Stimulated activated naive B cell treated with anti-CD40 and anti-IgM and Interleukin-4, amounts not matched to agents 10 μg/mL and 1 μg/mL and 100 μg/mL, for 72 hours (primary cell): ENCODE results near the gene NLRC5.
"Not testable (repeated sequence)": the region's sequence is repeated elsewhere in the genome, so short reads cannot be mapped to it uniquely, and the experiment has no call there.

Source experiments
- ATAC-seq, 2 donors: fragments of 150-1000 bp; cut with Tn5 transposase; replicated peaks; 2 replicates each; pipeline ENCODE4 v1.10.0; 2021; ENCODE audit warnings: moderate library complexity in 1 of 2
- DNase-seq: peaks from one replicate; pipeline ENCODE4 v3.0.0; 2021
- H3K27ac Mint-ChIP-seq: one replicate; pipeline ENCODE4 v1.8.0; 2022; ENCODE audit warnings: mild to moderate bottlenecking, mixed read lengths
- H3K27me3 Mint-ChIP-seq, 2 donors: one replicate each; pipeline ENCODE4 v1.8.0; 2022; ENCODE audit warnings: mixed read lengths in 2 of 2
- H3K36me3 Mint-ChIP-seq, 2 donors: one replicate each; pipeline ENCODE4 v1.8.0; 2022; ENCODE audit warnings: mixed read lengths in 2 of 2, mild to moderate bottlenecking in 1 of 2
- H3K4me1 Mint-ChIP-seq, 2 donors: one replicate each; pipeline ENCODE4 v1.8.0; 2022; ENCODE audit warnings: mixed read lengths in 2 of 2, mild to moderate bottlenecking in 1 of 2
- H3K4me3 Mint-ChIP-seq, 2 donors: one replicate each; pipeline ENCODE4 v1.8.0; 2022; ENCODE audit warnings: mild to moderate bottlenecking in 2 of 2, mixed read lengths in 2 of 2, moderate library complexity in 1 of 2
- H3K9me3 Mint-ChIP-seq, 2 donors: one replicate each; pipeline ENCODE4 v1.8.0; 2022; ENCODE audit warnings: mixed read lengths in 2 of 2, mild to moderate bottlenecking in 1 of 2

NLRC5 gene

GRCh38 chr16:56969769-56970168, 19.6 kb upstream of the NLRC5 start:
- ATAC-seq (no peak), DNase-seq (no peak)
- peaks cover 48 to 95% of the 10 kb centered on the region in 2 donors for H3K4me1 Mint-ChIP-seq
- H3K9me3 Mint-ChIP-seq = peaks cover 0 to 1% of the 10 kb centered on the region in 2 donors
- H3K27me3 Mint-ChIP-seq = no peaks in the 10 kb centered on the region
- no peak overlapping the region for H3K27ac Mint-ChIP-seq
- H3K36me3 Mint-ChIP-seq = peaks cover 4 to 7% of the 10 kb centered on the region in 2 donors
- H3K4me3 Mint-ChIP-seq = no peak overlapping the region

DNA sequence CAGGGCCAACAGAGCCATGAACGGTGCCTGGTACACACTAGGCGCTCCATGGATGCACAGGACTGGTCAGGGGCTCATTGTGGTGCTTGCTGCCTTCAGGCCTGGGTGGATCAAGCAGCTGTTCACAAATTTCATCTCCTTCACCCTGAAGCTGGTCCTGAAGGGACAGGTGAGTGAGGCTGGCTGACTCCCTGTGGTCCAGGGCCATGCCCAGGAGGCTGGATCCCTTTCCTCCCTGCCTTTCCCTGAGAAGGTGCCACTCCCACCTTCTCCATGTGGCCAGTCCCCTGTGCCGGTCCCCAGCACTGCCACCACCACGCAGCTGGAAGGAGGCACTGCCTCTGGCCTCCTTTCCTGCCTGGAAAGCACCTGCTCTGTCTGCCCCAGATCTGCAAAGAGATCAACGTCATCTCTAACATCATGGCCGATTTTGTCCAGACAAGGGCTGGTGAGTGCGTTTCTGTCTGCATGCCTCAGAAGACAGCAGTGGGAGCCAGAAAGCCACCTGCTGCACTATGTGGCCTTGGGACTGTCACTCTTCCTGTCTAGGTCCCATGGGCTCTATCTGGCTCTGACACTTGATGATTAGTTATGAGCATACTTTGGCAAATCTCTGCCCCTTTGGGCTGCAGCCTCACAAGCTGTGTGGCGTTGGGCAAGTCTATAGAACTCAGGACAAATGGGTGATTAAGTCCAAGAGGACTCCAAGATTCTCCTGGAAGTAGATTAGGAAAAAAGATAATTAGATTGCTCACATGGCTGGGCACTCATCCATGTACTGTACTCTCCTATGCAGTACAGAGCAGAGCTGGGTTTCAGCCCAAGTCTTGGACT, 18.2 kb upstream of the NLRC5 start:
- Mint-ChIP-seq H3K9me3 (peaks cover 0 to 1% of the 10 kb centered on the region in 2 donors), H3K27me3 (no peaks in the 10 kb centered on the region), H3K4me1 (peaks cover 46 to 95% of the 10 kb centered on the region in 2 donors), H3K4me3 (peak overlapping the region; percentile 35 to 75), H3K27ac (peak overlapping the region; percentile 99), H3K36me3 (peaks cover 1 to 7% of the 10 kb centered on the region in 2 donors)
- DNase-seq = peak; percentile 77
- ATAC-seq = peak; percentile 95 to 96

- H3K27me3 Mint-ChIP-seq = no peaks in the 10 kb centered on the region
- H3K4me3 Mint-ChIP-seq = no peak overlapping the region
- H3K4me1 Mint-ChIP-seq = peaks cover 48 to 92% of the 10 kb centered on the region in 2 donors
- peaks cover 1 to 11% of the 10 kb centered on the region in 2 donors for H3K36me3 Mint-ChIP-seq
- H3K9me3 Mint-ChIP-seq = peaks cover 0 to 1% of the 10 kb centered on the region in 2 donors
- ATAC-seq (no peak), DNase-seq (no peak)
- H3K27ac Mint-ChIP-seq = peak overlapping the region; percentile 99
These were observed 17.7 kb upstream of the NLRC5 start for GRCh38 chr16:56971768-56972043.

- DNase-seq (no peak), ATAC-seq (no peak)
- no peaks in the 10 kb centered on the region for H3K27me3 Mint-ChIP-seq
- peak overlapping the region; percentile 83 for H3K27ac Mint-ChIP-seq
- no peak overlapping the region for H3K4me3 Mint-ChIP-seq
- peaks cover 0 to 1% of the 10 kb centered on the region in 2 donors for H3K9me3 Mint-ChIP-seq
- peaks cover 52 to 84% of the 10 kb centered on the region in 2 donors for H3K4me1 Mint-ChIP-seq
- peaks cover 1 to 16% of the 10 kb centered on the region in 2 donors for H3K36me3 Mint-ChIP-seq
These were observed 16.7 kb upstream of the NLRC5 start for GRCh38 chr16:56972403-56973293.

GRCh38 chr16:56973294-56973689, 16.1 kb upstream of the NLRC5 start:
- peaks cover 1 to 17% of the 10 kb centered on the region in 2 donors for H3K36me3 Mint-ChIP-seq
- no peak for ATAC-seq
- H3K9me3 Mint-ChIP-seq = peaks cover 0 to 1% of the 10 kb centered on the region in 2 donors
- H3K4me3 Mint-ChIP-seq = no peak overlapping the region
- no peaks in the 10 kb centered on the region for H3K27me3 Mint-ChIP-seq
- H3K27ac Mint-ChIP-seq = peak overlapping the region; percentile 83
- H3K4me1 Mint-ChIP-seq = peaks cover 52 to 86% of the 10 kb centered on the region in 2 donors
- no peak for DNase-seq

- H3K4me3 Mint-ChIP-seq = peak overlapping the region in 1 of 2 donors; percentile 3
- H3K27ac Mint-ChIP-seq = peak overlapping the region; percentile 33
- not testable (repeated sequence) for ATAC-seq, H3K27me3 Mint-ChIP-seq, DNase-seq, H3K9me3 Mint-ChIP-seq
- peaks cover 1 to 17% of the 10 kb centered on the region in 2 donors for H3K36me3 Mint-ChIP-seq
- H3K4me1 Mint-ChIP-seq = peaks cover 51 to 84% of the 10 kb centered on the region in 2 donors
These were observed 15.5 kb upstream of the NLRC5 start for GRCh38 chr16:56973899-56974298.

GRCh38 chr16:56974549-56975300, 14.6 kb upstream of the NLRC5 start:
- Mint-ChIP-seq H3K27ac (peak overlapping the region; percentile 37), H3K36me3 (peaks cover 1 to 17% of the 10 kb centered on the region in 2 donors), H3K27me3 (no peaks in the 10 kb centered on the region), H3K4me1 (peaks cover 53 to 84% of the 10 kb centered on the region in 2 donors), H3K4me3 (no peak overlapping the region), H3K9me3 (no peaks in the 10 kb centered on the region)
- ATAC-seq (no peak), DNase-seq (no peak)

GRCh38 chr16:56975714-56976113, 13.6 kb upstream of the NLRC5 start:
- Mint-ChIP-seq H3K36me3 (peaks cover 6 to 21% of the 10 kb centered on the region in 2 donors), H3K9me3 (no peaks in the 10 kb centered on the region), H3K27me3 (no peaks in the 10 kb centered on the region), H3K4me1 (peaks cover 57 to 84% of the 10 kb centered on the region in 2 donors), H3K4me3 (no peak overlapping the region), H3K27ac (peak overlapping the region; percentile 14)
- ATAC-seq (no peak), DNase-seq (no peak)

DNA sequence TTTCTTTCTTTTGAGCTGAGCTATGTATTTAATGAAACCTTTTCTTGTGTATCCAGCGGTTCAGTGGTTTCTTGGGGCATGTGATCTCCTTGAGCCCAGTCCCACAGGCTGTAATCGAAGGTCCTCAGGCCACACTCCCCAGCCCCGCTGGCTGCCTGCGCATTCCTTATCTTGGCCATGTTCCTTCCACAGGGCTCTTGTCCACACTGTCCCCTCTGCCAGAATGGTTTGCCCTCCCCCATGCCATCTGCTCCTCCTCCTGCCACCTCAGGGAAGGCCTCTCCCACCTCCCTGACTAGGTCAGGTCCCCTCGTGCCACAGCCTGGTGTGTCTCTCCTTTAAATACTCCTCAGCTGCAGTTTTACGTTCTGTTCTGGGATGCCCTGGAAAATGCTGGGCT, 12.1 kb upstream of the NLRC5 start:
- DNase-seq (no peak), ATAC-seq (no peak)
- peaks cover 61 to 84% of the 10 kb centered on the region in 2 donors for H3K4me1 Mint-ChIP-seq
- peaks cover 16 to 29% of the 10 kb centered on the region in 2 donors for H3K36me3 Mint-ChIP-seq
- H3K27ac Mint-ChIP-seq = peak overlapping the region; percentile 88
- H3K9me3 Mint-ChIP-seq = no peaks in the 10 kb centered on the region
- H3K4me3 Mint-ChIP-seq = no peak overlapping the region
- H3K27me3 Mint-ChIP-seq = no peaks in the 10 kb centered on the region

GRCh38 chr16:56977823-56978430, 11.4 kb upstream of the NLRC5 start:
- DNase-seq (no peak), ATAC-seq (no peak)
- Mint-ChIP-seq H3K27me3 (no peaks in the 10 kb centered on the region), H3K27ac (no peak overlapping the region), H3K4me3 (no peak overlapping the region), H3K36me3 (peaks cover 23 to 36% of the 10 kb centered on the region in 2 donors), H3K9me3 (no peaks in the 10 kb centered on the region), H3K4me1 (peaks cover 62 to 84% of the 10 kb centered on the region in 2 donors)

DNA sequence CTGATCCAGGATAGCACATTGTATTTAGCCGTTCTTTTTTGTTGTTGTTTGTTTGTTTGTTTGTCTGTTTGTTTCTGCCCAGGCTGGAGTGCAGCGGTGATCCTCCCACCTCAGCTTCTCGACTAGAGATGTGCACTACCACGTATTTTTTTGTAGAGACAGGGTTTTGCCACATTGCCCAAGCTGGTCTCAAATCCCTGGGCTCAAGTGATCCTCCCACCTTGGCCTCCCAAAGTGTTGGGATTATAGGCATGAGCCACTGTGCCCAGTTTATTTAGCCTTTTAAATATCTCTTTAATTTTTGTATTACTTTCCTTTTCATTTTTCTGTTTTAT, 9.2 kb upstream of the NLRC5 start:
- Mint-ChIP-seq H3K9me3 (no peaks in the 10 kb centered on the region), H3K27ac (no peak overlapping the region), H3K36me3 (peaks cover 37 to 53% of the 10 kb centered on the region in 2 donors), H3K4me1 (peaks cover 63 to 84% of the 10 kb centered on the region in 2 donors), H3K4me3 (peak overlapping the region in 1 of 2 donors; percentile 22), H3K27me3 (no peaks in the 10 kb centered on the region)
- ATAC-seq (no peak), DNase-seq (no peak)

DNA sequence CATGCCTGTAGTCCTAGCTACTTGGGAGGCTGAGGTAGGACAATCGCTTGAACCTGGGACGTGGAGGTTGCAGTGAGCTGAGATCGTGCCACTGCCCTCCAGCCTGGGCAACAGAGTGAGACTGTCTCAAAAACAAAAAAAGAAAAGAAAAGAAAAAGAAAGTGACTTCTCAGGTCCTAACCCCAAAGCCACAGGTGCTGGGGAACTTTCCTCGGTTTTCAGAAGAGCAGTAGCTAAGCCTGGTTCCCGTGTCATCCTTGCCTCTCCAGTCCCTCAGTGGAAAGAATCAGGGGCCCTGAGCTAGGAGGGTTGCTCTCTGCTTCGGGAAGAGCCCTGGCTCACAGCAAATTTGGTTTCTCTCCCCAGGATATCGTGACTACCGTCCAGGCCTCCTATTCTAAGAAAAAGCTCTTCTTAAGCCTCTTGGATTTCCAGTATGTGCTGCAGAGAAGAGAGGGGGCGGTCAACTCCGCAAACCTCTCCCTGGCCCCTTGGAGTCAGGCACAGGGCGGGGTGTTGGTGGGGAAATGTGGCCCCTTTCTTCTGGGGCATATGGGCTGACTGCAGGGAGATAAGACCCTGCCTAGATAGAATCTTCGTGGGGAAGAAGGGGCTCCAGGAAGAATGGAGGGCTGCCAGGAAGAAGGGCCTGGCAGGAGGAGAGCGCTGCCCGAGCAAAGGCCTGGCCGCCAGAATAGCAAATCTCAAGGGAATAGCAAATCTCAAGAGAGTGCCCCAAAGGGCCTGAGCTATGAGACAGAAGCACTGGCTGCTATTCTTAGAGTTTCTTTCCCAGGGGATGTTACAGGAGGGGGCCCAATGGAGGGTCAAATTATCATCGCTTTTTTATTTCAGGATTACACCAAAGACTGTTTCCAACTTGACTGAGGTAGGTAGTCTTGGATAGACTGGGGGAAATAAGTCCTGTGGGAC, 8.3 kb upstream of the NLRC5 start:
- H3K36me3 Mint-ChIP-seq = peaks cover 40 to 59% of the 10 kb centered on the region in 2 donors
- no peak for DNase-seq
- H3K9me3 Mint-ChIP-seq = no peaks in the 10 kb centered on the region
- H3K4me3 Mint-ChIP-seq = peak overlapping the region; percentile 64 to 70
- H3K27ac Mint-ChIP-seq = peak overlapping the region; percentile 91
- H3K27me3 Mint-ChIP-seq = no peaks in the 10 kb centered on the region
- peaks cover 64 to 84% of the 10 kb centered on the region in 2 donors for H3K4me1 Mint-ChIP-seq
- peak; percentile 61 to 68 for ATAC-seq

GRCh38 chr16:56981729-56982271, 7.6 kb upstream of the NLRC5 start:
- peaks cover 43 to 59% of the 10 kb centered on the region in 2 donors for H3K36me3 Mint-ChIP-seq
- H3K27me3 Mint-ChIP-seq = no peaks in the 10 kb centered on the region
- H3K4me1 Mint-ChIP-seq = peaks cover 63 to 88% of the 10 kb centered on the region in 2 donors
- H3K27ac Mint-ChIP-seq = peak overlapping the region; percentile 91
- ATAC-seq (peak in 1 of 2 donors; percentile 9), DNase-seq (no peak)
- no peaks in the 10 kb centered on the region for H3K9me3 Mint-ChIP-seq
- H3K4me3 Mint-ChIP-seq = peak overlapping the region; percentile 64 to 70
